Activated CD4-positive, alpha-beta memory T cell treated with anti-CD3 and anti-CD28 coated beads for 36 hours (primary cell): Measurements from ENCODE around the gene SPSB4. TPM values are rescaled to one million over a fixed set of nuclear protein-coding genes. Genes with fewer than 3 reads are reported as not detected.

Source experiments
- CTCF ChIA-PET: fragments of 350-600 bp; sonication (Branson Sonifier 250); formaldehyde crosslinking; loops from one replicate; lab custom pipeline; 2021; ENCODE audit warnings: antibody characterized with exemption, inconsistent platforms; lab: Charles Lee
- POLR2A ChIA-PET: fragments of 350-600 bp; sonication (Branson Sonifier 250); formaldehyde crosslinking; loops from one replicate; lab custom pipeline; 2021; ENCODE audit warnings: antibody characterized with exemption; lab: Charles Lee
- DNase-seq: peaks from one replicate; pipeline ENCODE4 v3.0.0-alpha.2; 2020
- H3K27ac Mint-ChIP-seq: one replicate; pipeline ENCODE4 v1.8.0; 2021; ENCODE audit warnings: mixed read lengths
- H3K27me3 Mint-ChIP-seq: one replicate; pipeline ENCODE4 v1.8.0; 2021; ENCODE audit warnings: mixed read lengths
- H3K36me3 Mint-ChIP-seq: one replicate; pipeline ENCODE4 v1.8.0; 2021; ENCODE audit warnings: mixed read lengths
- H3K4me1 Mint-ChIP-seq: one replicate; pipeline ENCODE4 v1.8.0; 2021; ENCODE audit warnings: low read depth, mixed read lengths
- H3K4me3 Mint-ChIP-seq: one replicate; pipeline ENCODE4 v1.8.0; 2021; ENCODE audit warnings: mild to moderate bottlenecking, mixed read lengths
- H3K9me3 Mint-ChIP-seq: one replicate; pipeline ENCODE4 v1.8.0; 2021; ENCODE audit warnings: mixed read lengths
- intact Hi-C: fragments of 100-400 bp; cut with micrococcal nuclease; formaldehyde crosslinking; loops from one replicate; pipeline ENCODE4 v1.15.1; 2023
- total RNA-seq, 2 experiments: library from RNA; stranded (reverse); gene quantifications; one replicate each; pipeline ENCODE4 v1.2.3, GENCODE V29; 2021

Gene SPSB4
- total RNA-seq, 2 experiments from 2014 or later, result not detected

DNA sequence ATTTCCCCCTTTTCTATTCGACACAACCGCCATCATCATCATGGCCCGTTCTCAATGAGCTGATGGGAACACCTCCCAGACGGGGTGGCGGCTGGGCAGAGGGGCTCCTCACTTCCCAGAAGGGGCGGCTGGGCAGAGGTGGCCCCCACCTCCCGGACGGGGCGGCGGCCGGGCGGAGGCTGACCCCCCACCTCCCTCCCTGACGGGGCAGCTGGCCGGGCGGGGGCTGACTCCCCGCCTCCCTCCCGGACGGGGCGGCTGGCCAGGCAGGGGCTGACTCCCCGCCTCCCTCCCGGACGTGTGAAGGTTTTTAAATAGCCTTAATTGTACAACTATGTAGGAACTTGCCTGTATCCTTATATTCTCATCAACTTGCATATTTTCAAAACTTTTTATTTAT, 20.9 kb upstream of the SPSB4 start:
- POLR2A ChIA-PET, result no interaction called here

DNA sequence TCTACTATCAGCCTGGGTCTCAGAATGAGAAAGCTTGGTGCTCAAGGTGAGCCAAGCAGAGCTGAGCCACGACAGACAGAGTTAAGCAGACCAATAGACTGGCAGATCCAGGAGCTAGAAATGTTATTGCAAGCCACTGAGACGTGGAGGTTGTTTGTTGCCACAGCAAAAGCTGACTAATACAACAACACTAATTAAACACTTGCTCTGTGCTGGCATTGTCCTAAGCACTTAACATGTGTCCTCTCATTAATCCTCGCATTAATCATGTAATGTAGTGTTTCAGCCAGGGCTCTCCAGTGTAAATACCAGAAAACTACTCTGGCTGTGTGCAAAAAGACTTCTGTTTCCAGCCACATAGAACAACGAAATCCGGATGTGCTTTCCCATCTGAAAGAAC, 11.6 kb upstream of the SPSB4 start:
- Mint-ChIP-seq H3K4me1 (no peaks in the 10 kb centered on the region), H3K9me3 (no peaks in the 10 kb centered on the region), H3K27ac (no peak overlapping the region), H3K36me3 (no peaks in the 10 kb centered on the region), H3K4me3 (no peak overlapping the region), H3K27me3 (peaks cover 11% of the 10 kb centered on the region)
- no peak for DNase-seq
- intact Hi-C loops, result no loop called here
- ChIA-PET POLR2A (no interaction called here), CTCF (no interaction called here)

More for the DNA sequence above, 20.9 kb upstream of the SPSB4 start:
- Mint-ChIP-seq H3K9me3 (no peaks in the 10 kb centered on the region), H3K27ac (no peak overlapping the region), H3K27me3 (peaks cover 2% of the 10 kb centered on the region), H3K4me3 (no peak overlapping the region), H3K4me1 (no peaks in the 10 kb centered on the region), H3K36me3 (no peaks in the 10 kb centered on the region)
- CTCF ChIA-PET, result no interaction called here
- intact Hi-C loops, result no loop called here
- DNase-seq, result no peak

DNA sequence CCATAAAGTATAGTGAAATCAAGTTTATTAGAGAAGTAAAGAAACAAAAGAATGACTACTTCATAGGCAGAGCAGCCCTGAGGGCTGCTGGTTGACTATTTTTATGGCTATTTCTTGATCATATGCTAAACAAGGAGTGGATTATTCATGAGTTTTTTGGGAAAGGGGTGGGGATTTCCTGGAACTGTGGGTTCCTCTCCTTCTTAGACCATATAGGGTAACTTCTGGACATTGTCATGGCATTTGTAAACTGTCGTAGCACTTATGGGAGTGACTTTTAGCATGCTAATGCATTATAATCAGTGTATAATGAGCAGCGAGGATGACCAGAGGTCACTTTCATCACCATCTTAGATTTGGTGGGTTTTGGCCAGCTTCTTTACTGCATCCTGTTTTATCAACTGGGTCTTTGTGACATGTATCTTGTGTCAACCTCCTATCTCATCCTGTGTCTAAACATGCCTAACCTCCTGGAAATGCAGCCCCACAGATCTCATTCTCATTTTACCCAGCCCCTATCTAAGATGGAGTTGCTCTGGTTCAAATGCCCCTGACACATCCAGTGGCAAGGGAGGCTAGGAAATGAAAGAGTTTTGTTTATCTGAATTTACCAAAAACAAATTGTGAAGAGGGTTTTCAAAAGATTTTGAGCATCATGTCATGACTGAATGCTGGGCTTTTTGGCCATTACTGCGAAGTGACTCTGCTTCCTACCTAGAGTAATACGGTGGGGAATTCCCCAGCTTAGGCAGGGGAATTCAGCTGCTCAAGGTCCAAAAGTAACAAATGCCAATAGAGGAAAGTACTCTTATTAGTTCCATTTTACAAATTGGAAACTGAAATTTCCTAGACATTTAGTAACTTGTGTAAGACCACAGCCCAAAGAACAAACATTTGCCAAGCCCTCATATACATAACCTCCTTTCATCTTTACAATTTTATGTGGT, 6.2 kb upstream of the SPSB4 start:
- intact Hi-C loops, result no loop called here
- H3K27me3 Mint-ChIP-seq, result peaks cover 29% of the 10 kb centered on the region

DNA sequence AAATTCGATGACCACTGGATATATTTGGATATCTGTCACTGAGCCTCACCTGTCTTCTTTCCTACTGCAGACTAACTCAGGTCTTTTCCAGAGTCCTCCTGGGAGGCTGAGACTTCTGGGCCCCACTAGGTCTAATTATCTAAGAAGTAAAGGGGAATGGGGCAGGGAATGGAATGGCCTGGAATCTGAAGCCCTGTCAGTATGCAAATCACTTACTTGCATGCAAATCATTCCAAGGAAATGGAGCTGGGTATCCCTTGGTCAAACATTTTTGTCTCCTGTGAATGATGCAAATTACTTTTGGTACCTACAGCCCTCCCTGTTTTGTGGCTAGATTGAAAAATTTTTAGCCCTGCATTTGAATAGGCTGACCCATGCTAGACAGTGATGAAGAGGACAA, 5.3 kb upstream of the SPSB4 start:
- Mint-ChIP-seq H3K36me3 (no peaks in the 10 kb centered on the region), H3K27ac (no peak overlapping the region), H3K4me1 (peaks cover 9% of the 10 kb centered on the region), H3K4me3 (no peak overlapping the region), H3K27me3 (peaks cover 38% of the 10 kb centered on the region), H3K9me3 (no peaks in the 10 kb centered on the region)
- CTCF ChIA-PET, result no interaction called here
- no peak for DNase-seq
- intact Hi-C loops, result no loop called here
- POLR2A ChIA-PET, result no interaction called here

More for the DNA sequence above, 6.2 kb upstream of the SPSB4 start:
- DNase-seq, result no peak
- Mint-ChIP-seq H3K4me1 (peaks cover 3% of the 10 kb centered on the region), H3K9me3 (no peaks in the 10 kb centered on the region), H3K36me3 (no peaks in the 10 kb centered on the region), H3K4me3 (no peak overlapping the region), H3K27ac (no peak overlapping the region)
- CTCF ChIA-PET, result no interaction called here
- POLR2A ChIA-PET, result no interaction called here

DNA sequence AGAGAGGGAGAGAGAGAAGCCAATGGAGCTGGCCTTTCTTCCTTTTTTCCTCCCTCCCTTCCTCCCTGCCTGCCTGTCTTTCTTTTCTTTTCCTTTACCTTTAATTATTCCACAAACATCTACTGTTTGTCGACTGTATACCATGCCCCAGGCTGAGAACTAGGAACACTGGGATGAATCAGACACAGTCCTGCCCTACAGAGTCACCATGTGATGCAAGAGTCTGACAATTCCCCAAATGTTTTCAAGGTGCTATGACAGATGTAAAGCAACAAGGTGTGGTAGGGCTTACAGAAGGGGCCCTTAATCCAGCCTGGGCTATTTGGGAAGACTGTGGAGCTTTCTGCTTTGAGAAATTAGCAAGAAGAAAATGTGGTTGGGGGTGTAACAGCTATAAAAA, 4.0 kb upstream of the SPSB4 start:
- no peaks in the 10 kb centered on the region for H3K36me3 Mint-ChIP-seq
- intact Hi-C loops, result no loop called here
- ChIA-PET POLR2A (no interaction called here), CTCF (interaction anchor here (1.8 to 2.8 kb wide), 2 partner anchors 36 to 145 kb away, joined by 6 to 14 read pairs; no protein-coding TSS in a partner anchor)
- H3K27ac Mint-ChIP-seq, result no peak overlapping the region
- no peak for DNase-seq
- peaks cover 11% of the 10 kb centered on the region for H3K4me1 Mint-ChIP-seq
- peaks cover 42% of the 10 kb centered on the region for H3K27me3 Mint-ChIP-seq
- no peaks in the 10 kb centered on the region for H3K9me3 Mint-ChIP-seq
- H3K4me3 Mint-ChIP-seq, result no peak overlapping the region

DNA sequence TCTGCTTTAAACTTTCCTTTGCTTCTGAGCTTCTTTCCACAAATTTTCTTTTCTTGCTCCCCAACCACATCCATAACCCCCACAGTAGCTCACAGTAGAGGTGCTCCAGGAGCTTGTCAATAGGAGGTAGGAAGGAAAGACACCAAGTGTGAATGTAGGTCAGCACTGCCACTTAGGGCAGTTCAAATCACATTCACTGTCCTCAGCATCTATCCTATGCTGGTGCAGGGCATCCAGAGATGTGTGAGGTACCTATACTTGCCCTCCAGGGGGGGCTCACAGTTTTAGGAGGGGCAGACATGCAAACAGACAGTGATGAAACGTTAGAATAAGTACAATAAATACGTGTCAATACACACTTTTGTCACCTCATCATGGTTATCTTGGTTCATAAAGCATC, 1.5 kb upstream of the SPSB4 start:
- H3K4me3 Mint-ChIP-seq, result no peak overlapping the region
- CTCF ChIA-PET, result interaction anchor here (0.9 to 2.8 kb wide), 4 partner anchors 9 to 143 kb away, joined by 3 to 14 read pairs (median 4); no protein-coding TSS in a partner anchor
- H3K27ac Mint-ChIP-seq, result no peak overlapping the region
- no peaks in the 10 kb centered on the region for H3K9me3 Mint-ChIP-seq
- no peaks in the 10 kb centered on the region for H3K36me3 Mint-ChIP-seq
- intact Hi-C loops, result no loop called here
- DNase-seq, result peak; percentile 23
- peaks cover 50% of the 10 kb centered on the region for H3K27me3 Mint-ChIP-seq
- POLR2A ChIA-PET, result no interaction called here
- peaks cover 15% of the 10 kb centered on the region for H3K4me1 Mint-ChIP-seq

DNA sequence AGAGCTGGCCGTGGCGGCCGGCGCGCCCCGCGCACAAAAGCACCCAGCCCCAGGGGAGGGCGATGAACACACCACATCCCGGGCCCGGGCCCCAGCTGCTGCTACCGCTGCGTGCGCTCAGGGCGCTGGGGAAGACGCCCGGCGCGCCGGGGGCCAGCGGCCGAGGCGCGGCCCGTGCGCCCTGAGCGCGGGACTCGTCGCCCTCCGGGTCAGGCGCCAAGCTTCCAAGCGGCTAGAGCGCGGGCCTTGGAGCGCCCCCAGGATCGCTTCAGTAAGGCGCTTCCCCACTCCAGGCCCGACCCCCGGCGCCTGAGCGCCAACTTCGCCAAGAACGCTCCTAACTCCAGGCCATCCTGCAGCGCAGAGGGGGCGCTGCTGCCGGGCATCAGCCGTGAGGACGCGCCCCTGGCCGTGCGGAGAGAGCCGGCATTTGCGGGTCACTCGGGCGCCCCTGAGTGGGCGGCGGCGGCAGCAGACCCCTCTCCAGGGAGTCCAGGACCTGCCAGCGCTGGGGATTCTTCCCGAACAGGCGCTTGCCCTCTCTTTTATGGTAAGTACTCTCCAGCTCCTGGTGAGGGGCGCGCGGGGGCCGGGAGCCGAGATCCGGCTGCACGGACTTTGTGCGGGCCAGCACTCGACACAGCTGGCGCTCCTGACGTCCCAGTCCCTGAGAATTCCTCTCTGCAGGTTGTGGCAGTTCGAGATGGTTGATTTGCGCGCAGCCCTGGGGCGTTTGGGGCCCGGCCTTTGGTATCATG, 475 bp downstream of the SPSB4 start:
- intact Hi-C loops, result no loop called here
- Mint-ChIP-seq H3K9me3 (no peaks in the 10 kb centered on the region), H3K4me3 (no peak overlapping the region), H3K27me3 (peaks cover 53% of the 10 kb centered on the region), H3K27ac (no peak overlapping the region), H3K4me1 (peaks cover 12% of the 10 kb centered on the region), H3K36me3 (no peaks in the 10 kb centered on the region)
- POLR2A ChIA-PET, result no interaction called here
- DNase-seq, result no peak
- CTCF ChIA-PET, result interaction anchor here (0.7 to 2.3 kb wide), 2 partner anchors 141 to 156 kb away, joined by 3 to 5 read pairs; no protein-coding TSS in a partner anchor

DNA sequence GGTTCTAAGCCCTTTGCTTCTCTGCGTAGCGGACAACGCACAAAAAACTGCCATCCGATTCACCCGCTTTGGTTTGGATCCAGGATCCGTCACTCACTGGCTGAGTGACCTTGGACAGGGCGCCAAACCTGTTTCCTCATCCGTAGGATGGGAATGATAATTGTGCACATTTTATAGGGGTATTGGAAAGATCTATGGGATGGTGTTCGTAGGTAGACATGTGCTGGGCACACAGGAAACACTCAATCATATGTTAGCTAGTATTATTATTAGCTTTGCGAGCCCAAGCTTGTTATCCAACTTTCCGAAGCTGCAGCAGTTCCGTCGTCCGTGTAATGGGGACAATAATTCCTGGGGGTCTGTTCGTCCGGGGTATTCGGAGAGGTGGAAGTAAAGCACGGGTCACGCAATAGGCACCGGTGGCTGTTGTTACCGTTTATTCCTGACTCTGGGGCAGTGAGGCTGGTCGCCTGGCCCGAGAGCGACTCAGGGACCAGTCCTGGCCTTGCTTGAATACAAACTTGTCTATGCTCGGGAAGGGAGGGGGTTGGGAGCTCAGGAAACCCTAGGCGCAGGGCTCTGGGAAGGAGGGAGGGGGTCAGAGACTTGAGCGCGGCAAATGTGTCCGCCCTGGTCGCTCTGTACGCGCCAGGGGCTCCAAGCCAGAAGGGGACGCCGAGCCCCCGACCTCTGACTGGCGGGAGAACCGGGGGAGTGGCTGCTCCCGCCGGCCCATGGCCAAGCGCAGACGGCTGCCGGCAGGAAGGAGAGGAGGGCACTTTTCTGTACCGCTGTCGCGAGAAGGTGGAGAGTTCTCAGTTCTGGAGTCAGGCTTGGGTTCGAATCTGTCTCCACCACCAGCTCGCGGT, 1.3 kb downstream of the SPSB4 start:
- CTCF ChIA-PET, result interaction anchor here (0.8 to 2.3 kb wide), 2 partner anchors 52 to 140 kb away, joined by 4 to 5 read pairs; no protein-coding TSS in a partner anchor
- no peaks in the 10 kb centered on the region for H3K9me3 Mint-ChIP-seq

DNA sequence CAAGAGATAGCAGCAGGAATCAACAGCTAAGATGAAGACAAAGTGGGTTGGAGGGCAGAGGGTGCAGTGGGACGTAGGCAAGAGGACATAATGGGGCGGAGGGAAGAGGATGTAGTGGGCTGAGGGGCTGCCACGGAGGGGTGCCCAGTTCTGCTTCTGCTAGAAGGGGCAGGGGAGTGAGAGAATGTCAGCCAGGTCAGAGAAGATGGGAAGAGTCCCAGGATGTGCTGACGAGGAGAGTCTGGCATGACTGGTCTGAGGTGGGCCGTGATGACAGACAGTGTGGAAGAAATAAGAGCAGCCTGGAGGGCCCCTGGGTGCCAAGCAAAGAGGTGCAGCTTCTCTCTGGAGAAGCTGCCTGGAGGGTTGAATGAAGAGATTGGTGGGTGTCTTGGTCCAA, 4.0 kb downstream of the SPSB4 start:
- no peak overlapping the region for H3K4me3 Mint-ChIP-seq
- peaks cover 5% of the 10 kb centered on the region for H3K9me3 Mint-ChIP-seq
- CTCF ChIA-PET, result no interaction called here
- no peak for DNase-seq
- H3K36me3 Mint-ChIP-seq, result no peaks in the 10 kb centered on the region
- peaks cover 12% of the 10 kb centered on the region for H3K4me1 Mint-ChIP-seq
- no peak overlapping the region for H3K27ac Mint-ChIP-seq
- intact Hi-C loops, result no loop called here
- POLR2A ChIA-PET, result no interaction called here
- H3K27me3 Mint-ChIP-seq, result peaks cover 28% of the 10 kb centered on the region

More for the DNA sequence above, 1.3 kb downstream of the SPSB4 start:
- peaks cover 12% of the 10 kb centered on the region for H3K4me1 Mint-ChIP-seq
- H3K27me3 Mint-ChIP-seq, result peaks cover 49% of the 10 kb centered on the region
- H3K4me3 Mint-ChIP-seq, result no peak overlapping the region
- POLR2A ChIA-PET, result no interaction called here
- H3K27ac Mint-ChIP-seq, result no peak overlapping the region
- intact Hi-C loops, result no loop called here
- DNase-seq, result no peak
- no peaks in the 10 kb centered on the region for H3K36me3 Mint-ChIP-seq

DNA sequence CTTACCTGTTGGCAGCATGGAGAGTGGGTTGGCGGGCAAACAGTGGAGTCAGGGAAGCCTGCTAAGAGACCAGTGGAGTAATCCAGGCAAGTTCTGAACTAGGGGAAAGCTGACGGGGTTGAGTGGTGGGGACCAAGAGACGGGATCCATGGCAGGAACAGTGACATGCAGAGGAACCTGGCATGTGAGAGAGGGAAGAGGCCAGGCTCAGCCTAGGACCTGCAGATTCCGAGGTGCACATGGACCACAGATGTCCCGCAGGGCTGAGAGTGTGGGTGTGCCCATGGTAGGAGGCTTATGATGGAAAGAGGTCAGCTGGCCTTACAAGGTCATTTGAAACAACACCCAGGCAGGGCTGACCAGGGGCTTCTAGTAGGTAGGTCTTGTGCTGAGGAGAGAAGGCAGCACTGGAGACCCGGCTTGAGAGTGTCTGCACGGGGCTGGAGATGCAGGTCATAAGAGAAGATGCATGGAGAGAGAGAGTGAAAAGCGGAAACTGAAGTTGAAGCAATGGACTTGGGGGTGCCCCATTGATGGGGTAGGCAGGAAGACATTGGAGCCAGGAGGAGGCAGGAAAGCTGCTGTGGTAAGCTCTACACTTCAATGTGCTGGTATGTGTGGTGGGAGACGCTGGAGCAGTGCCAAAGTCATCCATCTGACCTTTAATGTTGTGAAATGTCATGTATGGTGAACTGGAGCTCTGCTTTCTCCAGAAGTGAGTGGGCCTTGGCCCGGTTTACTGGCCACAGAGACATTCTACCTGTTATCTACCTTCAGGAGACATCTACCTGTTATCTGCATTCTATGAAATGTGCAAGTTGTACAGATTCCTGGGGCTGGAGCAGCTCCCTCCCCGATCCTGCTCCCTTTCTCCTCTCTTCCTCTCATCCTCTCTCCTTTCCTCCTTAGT, 4.6 kb downstream of the SPSB4 start:
- Mint-ChIP-seq H3K27me3 (peaks cover 21% of the 10 kb centered on the region), H3K36me3 (no peaks in the 10 kb centered on the region), H3K27ac (no peak overlapping the region), H3K9me3 (peaks cover 5% of the 10 kb centered on the region), H3K4me1 (peaks cover 7% of the 10 kb centered on the region), H3K4me3 (no peak overlapping the region)
- POLR2A ChIA-PET, result no interaction called here
- DNase-seq, result no peak
- intact Hi-C loops, result no loop called here
- CTCF ChIA-PET, result no interaction called here

DNA sequence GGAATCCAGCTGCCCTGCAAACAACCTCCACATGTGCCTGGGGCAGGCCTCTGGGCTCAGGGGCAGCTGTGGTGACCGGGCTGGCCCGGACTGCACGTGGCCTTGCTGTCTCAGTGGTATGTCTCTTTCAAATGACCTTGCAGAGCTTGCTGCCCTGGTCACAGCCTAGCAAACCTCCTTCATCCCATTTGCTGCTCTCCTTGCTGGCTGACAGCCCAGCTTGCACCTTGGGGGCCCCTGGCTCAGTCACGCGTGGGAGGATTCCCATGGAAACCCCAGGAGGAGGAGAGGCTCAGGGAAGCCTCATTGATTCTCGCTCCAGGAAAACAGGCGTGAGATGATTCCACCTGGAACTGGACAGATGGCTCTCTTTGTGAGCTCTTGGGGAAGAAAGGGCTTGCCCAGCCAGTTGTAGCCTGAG, 5.6 kb downstream of the SPSB4 start:
- ChIA-PET POLR2A (no interaction called here), CTCF (no interaction called here)
- H3K4me3 Mint-ChIP-seq, result no peak overlapping the region
- intact Hi-C loops, result no loop called here
- peaks cover 5% of the 10 kb centered on the region for H3K4me1 Mint-ChIP-seq
- no peak overlapping the region for H3K27ac Mint-ChIP-seq
- no peak for DNase-seq
- H3K27me3 Mint-ChIP-seq, result peaks cover 20% of the 10 kb centered on the region
- H3K9me3 Mint-ChIP-seq, result peaks cover 5% of the 10 kb centered on the region
- no peaks in the 10 kb centered on the region for H3K36me3 Mint-ChIP-seq
